GM13977 (cell line): Measurements from ENCODE around the gene ERO1B.

Experiments used
- DNase-seq: peaks from one replicate; pipeline ENCODE4 v3.0.0; 2012; ENCODE audit warnings: low spot score
- CTCF ChIP-seq: IDR thresholded peaks from 2 replicates; pipeline ENCODE4 v1.5.1; 2012; ENCODE audit warnings: mild to moderate bottlenecking, control low read depth; ENCODE audit not compliant: insufficient read depth; ENCODE audit errors: extremely low read depth, missing control alignments
- in situ Hi-C: fragments of 300-500 bp; cut with MboI; formaldehyde crosslinking; loops from one replicate; pipeline ENCODE4 v1.12.0; 2022; ENCODE audit warnings: low sequenced_read_pairs, low pct_unique_long_range_greater_than_20kb, mixed read lengths, inconsistent platforms; ENCODE audit not compliant: unreplicated experiment

ERO1B gene

DNA sequence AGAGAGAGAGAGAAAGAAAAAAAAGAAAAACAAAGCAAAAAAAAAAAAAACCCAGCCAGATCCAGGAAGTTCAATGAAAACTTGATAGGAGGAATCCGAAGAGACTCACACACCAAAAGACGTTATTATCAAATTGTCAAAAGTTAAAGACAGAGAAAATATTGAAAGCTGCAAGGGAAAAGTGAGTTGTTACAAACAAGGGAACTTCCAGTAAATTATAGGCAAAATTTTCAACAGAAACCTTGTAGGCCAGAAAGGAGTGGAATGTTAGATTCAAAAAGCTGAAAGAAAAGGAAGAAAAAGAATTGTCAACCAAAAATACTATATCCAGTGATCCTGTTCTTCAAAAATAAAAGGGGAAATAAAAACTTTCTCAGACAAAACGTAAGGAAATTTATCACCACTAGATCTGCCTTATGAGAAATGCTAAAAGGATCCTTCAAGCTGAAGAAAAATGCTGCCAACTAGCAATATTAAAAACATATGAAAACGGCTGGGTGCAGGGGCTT lies 23.6 kb downstream of the ERO1B start:
- no peak for DNase-seq
- in situ Hi-C loops = no loop called here
- no peak for TF ChIP-seq CTCF

DNA sequence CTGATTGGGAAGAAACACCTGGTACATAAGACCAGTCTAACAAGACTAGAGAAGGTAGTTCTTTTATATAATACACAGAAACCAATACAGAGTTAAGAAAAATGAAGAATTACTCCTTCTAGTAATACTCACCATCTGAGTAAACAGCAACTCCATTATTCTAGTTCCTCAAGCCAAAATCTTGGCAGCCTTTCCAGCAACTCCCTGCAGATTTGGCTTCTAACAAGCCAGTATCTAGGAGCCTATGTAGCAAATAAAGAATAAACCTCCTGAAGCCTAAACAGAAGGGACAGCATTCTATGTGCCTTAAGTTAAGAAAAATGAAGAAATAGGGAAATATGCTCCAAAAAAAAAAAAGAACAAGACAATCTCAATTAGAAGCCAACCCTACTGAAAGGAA lies 24.5 kb downstream of the ERO1B start:
- DNase-seq = no peak
- TF ChIP-seq CTCF = no peak
- in situ Hi-C loops = no loop called here

GRCh38 chr1:236253918-236254637 lies 27.7 kb downstream of the ERO1B start:
- in situ Hi-C loops = no loop called here
- TF ChIP-seq CTCF = no peak
- DNase-seq = no peak

DNA sequence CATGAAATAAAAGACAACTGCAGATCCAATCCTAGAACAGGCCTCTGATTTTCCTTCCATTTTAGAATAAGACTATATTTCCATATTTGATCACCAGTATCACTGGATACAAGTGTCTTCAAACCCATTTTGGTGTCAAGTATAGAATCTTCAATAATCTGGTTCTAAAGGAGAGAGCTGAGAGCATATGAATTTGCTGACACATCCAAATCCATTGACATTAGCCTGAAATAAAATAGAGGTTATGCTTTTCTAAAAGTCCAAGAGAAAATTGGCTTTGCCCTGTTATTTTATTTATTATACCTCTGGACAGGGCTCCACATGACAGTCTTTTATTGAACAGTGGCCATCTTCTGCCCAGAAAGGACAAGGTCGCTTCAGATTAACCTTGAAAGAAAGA lies 28.6 kb downstream of the ERO1B start:
- no peak for DNase-seq
- no peak for TF ChIP-seq CTCF
- in situ Hi-C loops = no loop called here

GRCh38 chr1:236251587-236251986 lies 30.2 kb downstream of the ERO1B start:
- no peak for TF ChIP-seq CTCF
- no peak for DNase-seq
- in situ Hi-C loops = no loop called here

DNA sequence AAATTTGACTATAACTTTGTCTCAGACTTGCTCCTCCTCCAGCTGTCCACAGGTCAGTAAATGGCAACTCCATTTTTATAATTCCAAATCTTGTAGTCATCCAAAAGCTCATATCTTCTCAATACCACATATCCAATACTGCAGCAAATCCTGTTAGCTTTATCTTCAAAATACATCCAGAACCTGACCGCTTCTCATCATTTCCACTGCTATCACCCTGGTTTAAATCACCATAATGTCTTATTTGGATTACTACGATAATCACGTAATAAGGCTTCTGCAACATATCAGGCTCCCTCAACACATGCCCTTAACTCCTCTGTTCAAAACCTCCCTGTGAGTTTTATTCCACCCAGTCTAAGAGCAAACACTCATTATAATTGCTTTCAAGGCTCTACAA lies 34.5 kb downstream of the ERO1B start:
- DNase-seq = no peak
- TF ChIP-seq CTCF = no peak
- in situ Hi-C loops = no loop called here

- DNase-seq = no peak
- TF ChIP-seq CTCF = no peak
- in situ Hi-C loops = no loop called here
Observed at GRCh38 chr1:236242568-236242967, 39.2 kb downstream of the ERO1B start.
